ENCODE measurements around the gene SLCO3A1.

DNA sequence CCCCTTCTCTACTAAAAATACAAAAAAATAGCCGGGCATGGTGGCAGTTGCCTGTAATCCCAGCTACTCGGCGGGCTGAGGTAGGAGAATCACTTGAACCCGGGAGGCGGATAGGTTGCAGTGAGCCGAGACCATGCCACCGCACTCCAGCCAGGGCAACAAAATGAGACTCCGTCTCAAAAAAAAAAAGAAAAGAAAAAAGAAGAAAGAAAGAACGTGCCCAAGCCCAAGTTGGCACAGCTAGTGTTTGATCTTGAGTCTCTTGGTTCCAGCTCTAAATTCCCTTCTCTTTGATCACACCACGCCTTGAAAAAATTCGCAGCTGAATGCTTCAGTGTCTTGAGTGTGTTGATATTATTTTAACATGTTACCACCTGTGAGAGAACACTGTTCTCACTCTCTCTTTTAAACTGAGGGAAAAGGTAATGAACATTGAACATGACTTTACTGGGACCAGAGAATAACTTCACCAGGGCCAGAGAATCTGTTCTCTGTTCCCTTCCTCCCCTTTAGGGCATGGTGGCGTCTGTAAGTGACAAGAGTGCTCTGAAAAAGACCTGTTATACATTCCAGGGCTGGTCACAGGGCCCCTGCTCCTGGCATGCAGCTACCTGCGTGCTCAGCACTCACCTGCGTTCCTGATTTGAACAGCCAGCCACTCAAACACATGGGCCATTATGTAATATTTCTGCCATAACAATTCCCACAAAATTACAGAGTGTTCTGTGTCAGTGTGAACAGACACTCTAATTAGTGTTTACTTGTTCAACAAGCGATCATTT lies 19.0 kb downstream of the SLCO3A1 start:
- TF ChIP-seq RAD21 (IDR thresholded peaks at IDR 0.05) = no peak
- no peak for TF ChIP-seq JUND (IDR thresholded peaks at IDR 0.05)
- TF ChIP-seq, protein P1, sequence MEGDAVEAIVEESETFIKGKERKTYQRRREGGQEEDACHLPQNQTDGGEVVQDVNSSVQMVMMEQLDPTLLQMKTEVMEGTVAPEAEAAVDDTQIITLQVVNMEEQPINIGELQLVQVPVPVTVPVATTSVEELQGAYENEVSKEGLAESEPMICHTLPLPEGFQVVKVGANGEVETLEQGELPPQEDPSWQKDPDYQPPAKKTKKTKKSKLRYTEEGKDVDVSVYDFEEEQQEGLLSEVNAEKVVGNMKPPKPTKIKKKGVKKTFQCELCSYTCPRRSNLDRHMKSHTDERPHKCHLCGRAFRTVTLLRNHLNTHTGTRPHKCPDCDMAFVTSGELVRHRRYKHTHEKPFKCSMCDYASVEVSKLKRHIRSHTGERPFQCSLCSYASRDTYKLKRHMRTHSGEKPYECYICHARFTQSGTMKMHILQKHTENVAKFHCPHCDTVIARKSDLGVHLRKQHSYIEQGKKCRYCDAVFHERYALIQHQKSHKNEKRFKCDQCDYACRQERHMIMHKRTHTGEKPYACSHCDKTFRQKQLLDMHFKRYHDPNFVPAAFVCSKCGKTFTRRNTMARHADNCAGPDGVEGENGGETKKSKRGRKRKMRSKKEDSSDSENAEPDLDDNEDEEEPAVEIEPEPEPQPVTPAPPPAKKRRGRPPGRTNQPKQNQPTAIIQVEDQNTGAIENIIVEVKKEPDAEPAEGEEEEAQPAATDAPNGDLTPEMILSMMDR (IDR thresholded peaks at IDR 0.05; ENCODE audit: low read depth, low read length, missing input control) = no peak
- TF ChIP-seq SP1 (IDR thresholded peaks at IDR 0.05) = no peak
- TF ChIP-seq, protein P2, sequence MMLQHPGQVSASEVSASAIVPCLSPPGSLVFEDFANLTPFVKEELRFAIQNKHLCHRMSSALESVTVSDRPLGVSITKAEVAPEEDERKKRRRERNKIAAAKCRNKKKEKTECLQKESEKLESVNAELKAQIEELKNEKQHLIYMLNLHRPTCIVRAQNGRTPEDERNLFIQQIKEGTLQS (IDR thresholded peaks at IDR 0.05) = no peak
- TF ChIP-seq TAF1 (conservative IDR thresholded peaks at IDR 0.05) = no peak
- TF ChIP-seq, protein P3, sequence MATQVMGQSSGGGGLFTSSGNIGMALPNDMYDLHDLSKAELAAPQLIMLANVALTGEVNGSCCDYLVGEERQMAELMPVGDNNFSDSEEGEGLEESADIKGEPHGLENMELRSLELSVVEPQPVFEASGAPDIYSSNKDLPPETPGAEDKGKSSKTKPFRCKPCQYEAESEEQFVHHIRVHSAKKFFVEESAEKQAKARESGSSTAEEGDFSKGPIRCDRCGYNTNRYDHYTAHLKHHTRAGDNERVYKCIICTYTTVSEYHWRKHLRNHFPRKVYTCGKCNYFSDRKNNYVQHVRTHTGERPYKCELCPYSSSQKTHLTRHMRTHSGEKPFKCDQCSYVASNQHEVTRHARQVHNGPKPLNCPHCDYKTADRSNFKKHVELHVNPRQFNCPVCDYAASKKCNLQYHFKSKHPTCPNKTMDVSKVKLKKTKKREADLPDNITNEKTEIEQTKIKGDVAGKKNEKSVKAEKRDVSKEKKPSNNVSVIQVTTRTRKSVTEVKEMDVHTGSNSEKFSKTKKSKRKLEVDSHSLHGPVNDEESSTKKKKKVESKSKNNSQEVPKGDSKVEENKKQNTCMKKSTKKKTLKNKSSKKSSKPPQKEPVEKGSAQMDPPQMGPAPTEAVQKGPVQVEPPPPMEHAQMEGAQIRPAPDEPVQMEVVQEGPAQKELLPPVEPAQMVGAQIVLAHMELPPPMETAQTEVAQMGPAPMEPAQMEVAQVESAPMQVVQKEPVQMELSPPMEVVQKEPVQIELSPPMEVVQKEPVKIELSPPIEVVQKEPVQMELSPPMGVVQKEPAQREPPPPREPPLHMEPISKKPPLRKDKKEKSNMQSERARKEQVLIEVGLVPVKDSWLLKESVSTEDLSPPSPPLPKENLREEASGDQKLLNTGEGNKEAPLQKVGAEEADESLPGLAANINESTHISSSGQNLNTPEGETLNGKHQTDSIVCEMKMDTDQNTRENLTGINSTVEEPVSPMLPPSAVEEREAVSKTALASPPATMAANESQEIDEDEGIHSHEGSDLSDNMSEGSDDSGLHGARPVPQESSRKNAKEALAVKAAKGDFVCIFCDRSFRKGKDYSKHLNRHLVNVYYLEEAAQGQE (IDR thresholded peaks at IDR 0.05) = no peak
- TF ChIP-seq NR2F2 (IDR thresholded peaks at IDR 0.05) = no peak
- TF ChIP-seq, protein P4, sequence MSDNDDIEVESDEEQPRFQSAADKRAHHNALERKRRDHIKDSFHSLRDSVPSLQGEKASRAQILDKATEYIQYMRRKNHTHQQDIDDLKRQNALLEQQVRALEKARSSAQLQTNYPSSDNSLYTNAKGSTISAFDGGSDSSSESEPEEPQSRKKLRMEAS (IDR thresholded peaks at IDR 0.05) = no peak
- TF ChIP-seq, protein P5, sequence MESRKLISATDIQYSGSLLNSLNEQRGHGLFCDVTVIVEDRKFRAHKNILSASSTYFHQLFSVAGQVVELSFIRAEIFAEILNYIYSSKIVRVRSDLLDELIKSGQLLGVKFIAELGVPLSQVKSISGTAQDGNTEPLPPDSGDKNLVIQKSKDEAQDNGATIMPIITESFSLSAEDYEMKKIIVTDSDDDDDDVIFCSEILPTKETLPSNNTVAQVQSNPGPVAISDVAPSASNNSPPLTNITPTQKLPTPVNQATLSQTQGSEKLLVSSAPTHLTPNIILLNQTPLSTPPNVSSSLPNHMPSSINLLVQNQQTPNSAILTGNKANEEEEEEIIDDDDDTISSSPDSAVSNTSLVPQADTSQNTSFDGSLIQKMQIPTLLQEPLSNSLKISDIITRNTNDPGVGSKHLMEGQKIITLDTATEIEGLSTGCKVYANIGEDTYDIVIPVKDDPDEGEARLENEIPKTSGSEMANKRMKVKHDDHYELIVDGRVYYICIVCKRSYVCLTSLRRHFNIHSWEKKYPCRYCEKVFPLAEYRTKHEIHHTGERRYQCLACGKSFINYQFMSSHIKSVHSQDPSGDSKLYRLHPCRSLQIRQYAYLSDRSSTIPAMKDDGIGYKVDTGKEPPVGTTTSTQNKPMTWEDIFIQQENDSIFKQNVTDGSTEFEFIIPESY (IDR thresholded peaks at IDR 0.05) = no peak
- TF ChIP-seq YY1 (IDR thresholded peaks at IDR 0.05) = no peak
